Measurements from ENCODE around the gene FBXO46. TPM values are rescaled to one million over a fixed set of nuclear protein-coding genes. Genes with fewer than 3 reads are reported as not detected.

The FBXO46 gene
- total RNA-seq, result 10 to 100 TPM; 38.4 to 46.5 TPM

DNA sequence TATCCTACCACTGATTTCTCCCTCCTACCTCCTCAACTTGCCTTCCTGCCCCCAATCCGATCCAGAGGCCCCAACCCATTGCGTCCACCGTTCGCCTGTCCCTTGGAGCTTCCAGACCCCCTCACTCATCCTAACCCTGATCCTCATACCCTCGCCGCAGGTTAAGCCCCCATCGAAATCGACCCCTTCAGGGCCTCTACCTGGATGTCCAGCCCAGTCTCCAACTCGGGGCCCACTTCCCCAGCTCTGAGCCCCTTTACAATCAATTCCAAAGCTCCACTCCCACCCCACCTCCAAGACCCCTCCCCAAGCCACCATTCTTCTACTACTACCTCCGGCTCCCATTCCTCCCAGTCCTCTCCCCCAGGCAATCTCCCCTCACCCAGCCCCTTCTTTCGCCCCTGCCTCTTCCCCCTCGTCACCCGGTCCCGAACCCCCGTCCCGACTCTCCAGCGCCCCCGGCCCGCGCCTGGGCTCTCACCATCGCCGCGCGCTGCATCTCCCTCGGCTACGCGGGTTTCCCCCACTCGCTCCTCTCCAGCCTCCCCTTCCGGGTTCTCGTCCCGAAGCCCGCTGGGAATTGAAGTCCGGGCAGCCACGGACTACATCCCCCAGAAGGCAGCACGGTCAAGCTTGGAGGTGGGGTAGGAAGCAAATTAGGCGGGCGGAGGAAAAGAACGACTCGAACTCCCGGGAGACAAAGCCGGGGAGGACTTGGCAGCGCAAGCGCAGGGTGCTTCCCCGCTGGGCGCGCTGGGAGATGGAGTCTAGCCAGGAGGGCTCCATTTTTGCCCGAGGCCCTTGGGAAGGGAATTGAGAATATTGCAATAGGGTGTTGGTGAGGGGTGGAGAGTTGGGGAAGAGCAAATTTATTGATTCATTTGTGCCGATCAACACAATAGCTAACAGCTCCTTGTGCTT, at the start of gene FBXO46:
Gene FBXO46, minus strand, starts transcription at position 529 of the 921 bp plus-strand sequence. CDS start 17,401 bp downstream, outside the sequence.
- peak; percentile 93 to 96 for DNase-seq

DNA sequence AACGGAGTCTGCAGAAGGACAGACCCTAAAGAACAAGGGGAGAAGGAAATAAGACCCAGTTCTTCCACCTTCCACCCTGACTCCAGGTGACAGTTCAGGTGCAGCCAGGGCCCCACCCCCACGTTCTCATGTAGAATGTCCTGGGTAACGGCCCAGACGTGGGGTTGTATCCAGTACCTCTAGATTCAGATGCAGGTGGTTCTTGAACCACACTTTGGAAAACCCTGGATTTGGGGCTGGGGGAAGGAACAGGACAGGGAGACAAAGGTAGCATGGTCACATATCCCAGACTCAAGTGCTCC, 49.4 kb upstream of the FBXO46 start:
- DNase-seq (no peak), ATAC-seq (replicated peaks in 1 of 2) (no peak)
- peaks cover 17% of the 10 kb centered on the region for H3K4me1 Mint-ChIP-seq (ENCODE audit: low read depth)
- H3K27me3 Mint-ChIP-seq (ENCODE audit: low read depth), result peaks cover 24% of the 10 kb centered on the region
- H3K9me3 Mint-ChIP-seq, result no peaks in the 10 kb centered on the region
- H3K4me3 Mint-ChIP-seq, result no peak overlapping the region
- no peak overlapping the region for H3K27ac Mint-ChIP-seq
- peaks cover 2 to 5% of the 10 kb centered on the region in 2 donors for H3K36me3 Mint-ChIP-seq (ENCODE audit: insufficient read depth in 2 of 2)

More for the DNA sequence above, at the start of gene FBXO46:
- Mint-ChIP-seq H3K4me3 (peak within 1 kb of the TSS; percentile 93 to 96), H3K27ac (peak within 1 kb of the TSS; percentile 71), H3K36me3 (ENCODE audit: insufficient read depth in 2 of 2) (peaks cover 1 to 2% of the 10 kb centered on the region in 2 donors), H3K9me3 (no peaks in the 10 kb centered on the region), H3K27me3 (ENCODE audit: low read depth) (no peaks in the 10 kb centered on the region), H3K4me1 (ENCODE audit: low read depth) (peaks cover 36% of the 10 kb centered on the region)
- ATAC-seq (replicated peaks in 1 of 2), result peak; percentile 99 to 100

- Mint-ChIP-seq H3K4me1 (ENCODE audit: low read depth) (peaks cover 17% of the 10 kb centered on the region), H3K27ac (peak overlapping the region; percentile 72), H3K4me3 (peak overlapping the region; percentile 87 to 92), H3K9me3 (no peaks in the 10 kb centered on the region), H3K27me3 (ENCODE audit: low read depth) (peaks cover 24% of the 10 kb centered on the region), H3K36me3 (ENCODE audit: insufficient read depth in 2 of 2) (peaks cover 2 to 5% of the 10 kb centered on the region in 2 donors)
- peak; percentile 98 for ATAC-seq (replicated peaks in 1 of 2)
- DNase-seq, result peak; percentile 95 to 97
Measured at GRCh38 chr19:45779231-45780145, 48.8 kb upstream of the FBXO46 start.

DNA sequence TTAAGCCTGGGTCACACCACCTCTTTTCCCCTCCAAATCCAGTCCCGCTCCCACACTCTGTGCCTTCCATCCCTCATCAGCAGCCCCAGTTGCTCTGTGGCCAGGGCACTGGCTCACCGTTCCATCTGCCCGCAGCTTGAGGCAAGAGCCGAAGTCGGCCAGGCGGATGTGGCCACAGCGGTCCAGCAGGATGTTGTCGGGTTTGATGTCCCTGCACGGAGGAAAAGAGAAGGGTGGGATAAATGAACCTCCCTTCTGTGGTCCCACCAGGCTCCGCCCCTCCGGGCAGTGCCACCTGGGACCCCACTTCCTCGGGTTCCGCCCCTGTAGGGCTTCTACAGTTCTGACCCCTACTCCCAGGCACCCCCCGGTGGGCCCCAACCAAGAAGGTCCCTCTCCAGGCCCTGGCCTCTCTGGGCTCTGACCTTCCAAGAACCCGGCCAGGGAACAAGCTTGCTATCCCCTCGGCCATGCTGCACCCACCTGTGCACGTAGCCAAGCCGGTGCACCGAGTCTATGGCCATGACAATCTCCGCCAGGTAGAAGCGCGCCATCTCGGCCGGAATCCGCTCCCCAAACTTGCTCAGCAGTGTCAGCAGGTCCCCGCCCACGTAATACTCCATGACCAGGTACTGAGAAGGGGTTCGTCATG, 47.4 kb upstream of the FBXO46 start:
- Mint-ChIP-seq H3K4me1 (ENCODE audit: low read depth) (peaks cover 17% of the 10 kb centered on the region), H3K9me3 (no peaks in the 10 kb centered on the region), H3K27me3 (ENCODE audit: low read depth) (peaks cover 24% of the 10 kb centered on the region), H3K27ac (no peak overlapping the region), H3K36me3 (ENCODE audit: insufficient read depth in 2 of 2) (peaks cover 2 to 5% of the 10 kb centered on the region in 2 donors), H3K4me3 (peak overlapping the region; percentile 87 to 92)
- ATAC-seq (replicated peaks in 1 of 2) (no peak), DNase-seq (no peak)

GRCh38 chr19:45777395-45777961, 46.8 kb upstream of the FBXO46 start:
- H3K9me3 Mint-ChIP-seq, result no peaks in the 10 kb centered on the region
- H3K27me3 Mint-ChIP-seq (ENCODE audit: low read depth), result peaks cover 24% of the 10 kb centered on the region
- no peak for DNase-seq
- peaks cover 2 to 5% of the 10 kb centered on the region in 2 donors for H3K36me3 Mint-ChIP-seq (ENCODE audit: insufficient read depth in 2 of 2)
- no peak overlapping the region for H3K27ac Mint-ChIP-seq
- ATAC-seq (replicated peaks in 1 of 2), result no peak
- H3K4me3 Mint-ChIP-seq, result no peak overlapping the region
- peaks cover 17% of the 10 kb centered on the region for H3K4me1 Mint-ChIP-seq (ENCODE audit: low read depth)

DNA sequence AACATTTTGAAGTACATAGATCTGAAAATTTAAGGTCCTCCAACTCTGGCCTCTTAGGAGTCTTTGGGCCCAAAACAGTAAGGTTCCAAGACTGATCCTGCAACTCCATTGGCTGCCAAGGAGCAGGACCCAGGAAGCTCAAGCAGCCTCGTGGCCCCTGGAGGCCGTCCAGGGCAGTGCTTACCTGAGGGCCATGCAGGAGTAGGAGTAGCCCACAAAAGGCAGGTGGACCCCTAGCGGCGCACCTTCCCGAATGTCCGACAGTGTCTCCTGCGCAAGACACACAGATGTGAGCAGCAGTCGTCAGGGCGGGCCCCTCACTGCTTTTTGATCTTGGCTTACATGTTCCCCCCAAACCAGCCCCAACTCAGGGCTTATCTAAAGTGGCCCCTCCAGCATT, 44.1 kb upstream of the FBXO46 start:
- Mint-ChIP-seq H3K27me3 (ENCODE audit: low read depth) (peaks cover 10% of the 10 kb centered on the region), H3K36me3 (ENCODE audit: insufficient read depth in 2 of 2) (peaks cover 2 to 5% of the 10 kb centered on the region in 2 donors), H3K4me1 (ENCODE audit: low read depth) (peaks cover 16% of the 10 kb centered on the region), H3K4me3 (no peak overlapping the region), H3K9me3 (no peaks in the 10 kb centered on the region), H3K27ac (no peak overlapping the region)
- ATAC-seq (replicated peaks in 1 of 2) (no peak), DNase-seq (no peak)

- Mint-ChIP-seq H3K36me3 (ENCODE audit: insufficient read depth in 2 of 2) (peaks cover 0 to 2% of the 10 kb centered on the region in 2 donors), H3K27me3 (ENCODE audit: low read depth) (no peaks in the 10 kb centered on the region), H3K4me3 (no peak overlapping the region), H3K4me1 (ENCODE audit: low read depth) (peaks cover 6% of the 10 kb centered on the region), H3K9me3 (no peaks in the 10 kb centered on the region), H3K27ac (no peak overlapping the region)
- no peak for ATAC-seq (replicated peaks in 1 of 2)
- no peak for DNase-seq
Measured at GRCh38 chr19:45773384-45773783, 42.7 kb upstream of the FBXO46 start.

GRCh38 chr19:45772912-45773311, 42.2 kb upstream of the FBXO46 start:
- no peak overlapping the region for H3K27ac Mint-ChIP-seq
- H3K4me3 Mint-ChIP-seq, result no peak overlapping the region
- H3K9me3 Mint-ChIP-seq, result no peaks in the 10 kb centered on the region
- H3K27me3 Mint-ChIP-seq (ENCODE audit: low read depth), result no peaks in the 10 kb centered on the region
- DNase-seq (no peak), ATAC-seq (replicated peaks in 1 of 2) (no peak)
- peaks cover 5% of the 10 kb centered on the region for H3K4me1 Mint-ChIP-seq (ENCODE audit: low read depth)
- H3K36me3 Mint-ChIP-seq (ENCODE audit: insufficient read depth in 2 of 2), result peaks cover 0 to 2% of the 10 kb centered on the region in 2 donors

- Mint-ChIP-seq H3K4me1 (ENCODE audit: low read depth) (peaks cover 5% of the 10 kb centered on the region), H3K4me3 (peak overlapping the region in 1 of 2 donors; percentile 10), H3K27ac (no peak overlapping the region), H3K27me3 (ENCODE audit: low read depth) (peaks cover 2% of the 10 kb centered on the region), H3K9me3 (no peaks in the 10 kb centered on the region), H3K36me3 (ENCODE audit: insufficient read depth in 2 of 2) (peaks cover 0 to 2% of the 10 kb centered on the region in 2 donors)
- DNase-seq (no peak), ATAC-seq (replicated peaks in 1 of 2) (no peak)
Measured at GRCh38 chr19:45772130-45772840, 41.6 kb upstream of the FBXO46 start.

DNA sequence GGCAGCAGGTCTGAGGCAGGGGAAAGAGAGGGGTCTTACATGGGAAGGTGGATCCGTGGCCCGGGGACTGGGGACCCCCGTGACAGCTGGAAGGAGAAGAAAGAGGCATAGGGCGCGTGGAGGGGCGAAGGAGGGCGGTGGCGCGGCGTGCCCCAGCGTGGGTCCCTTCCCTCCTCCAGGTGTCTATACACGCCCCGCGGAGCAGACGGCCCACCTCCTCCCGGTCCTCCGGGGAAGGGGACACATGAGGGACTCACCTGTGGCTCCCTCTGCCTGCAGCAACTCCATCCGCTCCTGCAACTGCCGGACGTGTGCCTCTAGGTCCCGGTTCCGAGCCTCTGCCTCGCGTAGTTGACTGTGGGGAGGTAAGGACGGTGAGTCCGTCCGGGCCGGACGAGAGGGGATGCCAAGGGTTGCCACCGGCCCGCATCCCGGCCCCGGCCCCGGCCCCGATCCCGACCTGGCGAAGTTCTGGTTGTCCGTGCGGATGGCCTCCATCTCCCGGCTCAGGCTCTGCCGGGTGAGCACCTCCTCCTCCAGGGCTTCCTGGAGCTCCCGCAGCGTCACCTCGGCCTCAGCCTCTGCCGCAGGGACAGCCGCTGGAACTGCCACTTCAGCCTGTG, 40.7 kb upstream of the FBXO46 start:
- Mint-ChIP-seq H3K4me1 (ENCODE audit: low read depth) (peaks cover 5% of the 10 kb centered on the region), H3K27ac (no peak overlapping the region), H3K36me3 (ENCODE audit: insufficient read depth in 2 of 2) (no peaks in the 10 kb centered on the region), H3K4me3 (peak overlapping the region in 1 of 2 donors; percentile 39), H3K9me3 (no peaks in the 10 kb centered on the region), H3K27me3 (ENCODE audit: low read depth) (peaks cover 4% of the 10 kb centered on the region)
- no peak for ATAC-seq (replicated peaks in 1 of 2)
- no peak for DNase-seq

- ATAC-seq (replicated peaks in 1 of 2) (peak; percentile 73), DNase-seq (peak; percentile 92 to 94)
- H3K9me3 Mint-ChIP-seq, result no peaks in the 10 kb centered on the region
- peaks cover 5% of the 10 kb centered on the region for H3K4me1 Mint-ChIP-seq (ENCODE audit: low read depth)
- no peak overlapping the region for H3K27ac Mint-ChIP-seq
- no peaks in the 10 kb centered on the region for H3K36me3 Mint-ChIP-seq (ENCODE audit: insufficient read depth in 2 of 2)
- H3K27me3 Mint-ChIP-seq (ENCODE audit: low read depth), result peaks cover 4% of the 10 kb centered on the region
- peak overlapping the region; percentile 92 to 96 for H3K4me3 Mint-ChIP-seq
Measured at GRCh38 chr19:45770192-45771101, 39.8 kb upstream of the FBXO46 start.
